NOMO-1 treated with DMSO at 0.1 percent for 48 hours (cell line): ENCODE measurements around the gene SLC22A17.
"Not testable (repeated sequence)": the region's sequence is repeated elsewhere in the genome, so short reads cannot be mapped to it uniquely, and the experiment has no call there.

Experiments
- DNase-seq: peaks from one replicate; lab custom pipeline; 2025; ENCODE audit not compliant: unreplicated experiment; lab: John Stamatoyannopoulos, UW

The SLC22A17 gene

DNA sequence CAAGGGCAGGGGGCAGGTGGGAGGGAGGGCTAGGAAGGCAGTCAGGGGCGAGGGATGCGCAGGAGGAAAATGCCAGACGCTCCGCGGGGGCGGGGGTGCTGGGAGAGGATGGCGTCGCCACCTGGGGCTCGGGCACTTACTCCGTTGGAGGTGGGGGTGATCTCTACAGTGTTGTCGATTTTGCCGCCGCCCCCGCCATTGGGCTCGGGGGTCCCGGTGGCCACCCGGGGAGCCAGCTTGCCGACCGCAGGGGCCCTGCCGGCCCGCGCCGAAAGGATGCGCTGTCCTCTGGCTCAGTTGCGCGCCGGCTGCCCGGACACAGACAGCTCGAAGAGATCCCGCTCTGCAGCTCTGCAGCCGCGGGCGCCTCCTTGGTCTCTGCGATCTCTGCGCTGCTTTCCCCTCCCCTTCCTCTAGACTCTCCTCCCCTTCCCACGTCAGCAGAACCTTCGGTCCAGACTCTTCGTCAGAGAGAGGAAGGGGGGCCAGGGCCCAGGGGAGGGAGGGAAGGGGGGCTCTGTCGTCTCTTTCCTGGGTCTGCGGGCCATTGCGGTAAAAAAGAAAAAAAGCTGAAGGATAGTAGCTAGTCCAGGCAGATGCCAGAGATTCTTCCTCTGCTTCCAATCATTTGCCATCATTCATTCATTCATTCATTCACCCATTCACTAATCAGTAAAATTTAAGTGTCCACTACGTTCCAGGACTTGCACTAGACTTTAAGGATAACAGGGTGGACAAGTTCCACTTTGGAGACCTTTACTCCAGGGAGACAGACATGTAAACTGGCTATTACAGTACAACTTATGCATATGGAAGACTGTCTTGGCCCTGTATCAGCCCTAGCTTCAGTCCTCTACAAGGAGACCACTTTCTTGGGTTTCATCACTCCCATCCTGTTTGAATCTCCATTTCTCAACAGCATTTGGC, at the start of gene SLC22A17:
Gene SLC22A17, minus strand, starts transcription at position 382 of the 927 bp plus-strand sequence.
- DNase-seq: peak; percentile 13

DNA sequence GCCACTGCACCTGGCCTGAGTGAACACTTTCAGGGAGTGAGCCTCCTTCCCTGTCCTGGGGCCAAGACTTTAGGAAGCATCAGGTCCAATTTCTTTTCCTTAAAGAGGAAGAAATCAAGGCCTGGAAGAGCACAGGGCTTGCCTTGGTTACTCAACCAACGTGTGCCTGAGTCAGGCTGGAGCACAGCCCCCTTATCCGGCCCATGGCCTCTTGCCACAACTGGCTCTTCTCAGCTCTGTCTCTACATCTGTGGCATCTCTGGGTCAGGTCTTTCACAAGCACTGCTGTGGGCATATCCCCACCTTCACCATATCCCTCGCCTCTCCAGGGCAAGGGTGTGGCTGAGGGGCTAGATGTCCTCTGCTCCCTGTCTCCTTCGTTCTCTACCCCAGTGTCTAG, 48.6 kb upstream of the SLC22A17 start:
- DNase-seq: peak; percentile 9

DNA sequence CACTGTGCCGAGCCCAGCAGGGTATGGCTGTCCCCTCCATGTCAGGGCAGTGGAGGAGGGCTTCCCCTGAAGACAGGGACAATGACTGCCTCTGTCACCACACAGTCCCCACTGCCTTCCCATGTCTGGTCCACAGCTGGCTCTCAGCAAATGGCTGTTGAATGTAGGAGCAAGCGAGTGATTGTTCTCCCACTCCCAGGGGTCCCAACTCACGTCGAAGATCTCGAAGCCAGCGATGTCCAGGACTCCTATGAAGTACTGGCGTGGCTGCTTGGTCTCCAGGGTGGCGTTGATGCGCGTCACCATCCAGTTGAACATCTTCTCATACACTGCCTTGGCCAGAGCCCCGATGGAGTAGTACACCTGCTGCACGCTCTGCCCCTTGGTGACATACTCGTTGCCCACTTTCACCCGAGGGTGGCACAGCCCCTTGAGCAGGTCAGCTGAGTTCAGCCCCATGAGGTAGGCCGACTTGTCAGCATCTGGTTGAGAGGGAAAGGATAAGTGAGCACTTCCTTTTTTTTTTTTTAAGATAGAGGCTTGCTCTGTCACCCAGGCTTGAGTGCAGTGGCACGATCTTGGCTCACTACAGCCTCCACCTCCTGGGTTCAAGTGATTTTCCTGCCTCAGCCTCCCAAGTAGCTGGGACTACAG, 47.9 kb upstream of the SLC22A17 start:
- not testable (repeated sequence) for DNase-seq

DNA sequence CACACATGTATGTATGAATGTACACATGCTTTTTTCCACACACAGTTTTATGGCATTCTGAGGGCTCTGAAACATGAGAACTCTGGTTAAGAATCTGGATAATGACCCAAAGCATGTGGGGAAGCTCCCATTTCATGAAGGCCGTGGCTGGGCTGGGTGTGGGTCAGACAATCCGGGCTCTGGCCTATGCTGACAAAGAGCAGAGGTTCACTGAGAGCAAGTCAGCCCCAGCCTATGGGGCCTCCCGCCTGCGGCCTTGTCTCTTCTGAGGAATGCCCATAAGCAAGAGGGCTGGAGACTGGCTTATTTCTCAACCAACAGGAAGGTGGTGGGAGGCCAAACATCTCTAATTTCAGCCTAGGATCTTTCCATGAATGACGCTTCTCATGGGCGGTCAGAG, 46.9 kb upstream of the SLC22A17 start:
- no peak for DNase-seq

DNA sequence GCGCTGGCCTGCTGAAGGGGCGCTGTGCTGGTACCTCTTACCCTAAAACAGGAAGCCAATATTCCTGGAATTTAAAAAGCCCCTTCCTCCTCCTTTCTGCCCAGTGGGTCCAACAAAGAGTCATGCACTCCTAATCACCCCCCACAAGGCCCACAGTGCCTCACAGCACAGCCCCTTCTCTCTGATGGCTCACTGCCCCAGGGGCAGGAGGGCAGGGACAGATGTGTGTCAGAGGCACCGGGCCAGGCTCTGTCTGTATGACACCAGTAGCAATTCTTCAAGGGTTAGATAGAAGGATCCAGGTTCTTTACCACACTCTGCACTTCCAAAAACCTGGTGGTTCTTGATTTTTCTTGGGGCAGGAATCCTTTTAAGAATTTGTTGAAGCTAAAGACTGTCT, 46.4 kb upstream of the SLC22A17 start:
- DNase-seq: no peak

DNA sequence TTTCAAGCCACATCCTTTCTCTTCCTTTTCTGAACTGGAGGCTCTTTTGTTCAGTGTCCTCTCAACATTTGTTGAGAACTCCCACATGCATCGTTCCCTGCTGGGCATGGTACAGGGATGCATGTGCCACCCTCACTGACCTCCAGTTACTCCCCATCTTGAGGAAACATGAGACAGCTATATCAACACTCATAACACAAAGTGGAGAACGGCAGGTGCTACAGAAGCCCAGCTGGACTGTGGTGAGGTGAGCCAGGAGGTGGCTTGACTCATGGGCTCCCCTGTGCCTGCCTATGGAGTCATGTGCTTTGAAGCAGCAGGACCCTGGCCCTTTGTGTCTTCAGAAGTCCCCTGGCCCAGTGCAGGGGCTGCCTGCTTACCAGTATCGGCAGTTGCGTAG, 45.7 kb upstream of the SLC22A17 start:
- no peak for DNase-seq

DNA sequence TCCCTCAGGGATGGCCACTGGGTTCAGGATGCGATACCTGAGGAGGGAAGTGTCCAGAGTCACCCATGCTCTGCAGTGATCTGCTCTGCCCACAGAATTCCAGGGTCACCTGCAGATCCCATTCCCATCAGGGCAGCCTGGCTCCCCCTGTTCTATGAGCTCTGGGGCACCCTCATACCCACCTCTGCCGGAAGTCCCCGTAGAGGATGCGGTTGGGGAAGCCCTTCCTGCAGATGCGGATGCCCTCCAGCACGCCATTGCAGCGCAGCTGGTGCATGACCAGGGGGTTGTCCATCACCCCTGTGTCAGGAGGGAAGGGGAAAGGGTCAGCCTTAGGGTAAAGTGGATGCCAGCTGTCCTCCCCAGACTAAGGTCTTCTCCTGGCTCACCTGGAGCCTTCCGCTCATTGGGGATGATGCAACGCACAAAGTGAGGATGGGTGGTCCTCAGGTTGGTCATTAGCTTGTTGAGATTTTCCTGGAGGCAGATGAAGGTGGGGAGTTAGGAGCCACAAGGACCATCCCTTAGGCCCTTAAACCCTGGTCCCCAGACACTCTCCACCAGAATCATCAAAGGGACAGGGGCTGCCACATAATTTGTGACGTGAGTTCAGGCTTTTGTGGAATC, 44.2 kb upstream of the SLC22A17 start:
- DNase-seq: no peak

DNA sequence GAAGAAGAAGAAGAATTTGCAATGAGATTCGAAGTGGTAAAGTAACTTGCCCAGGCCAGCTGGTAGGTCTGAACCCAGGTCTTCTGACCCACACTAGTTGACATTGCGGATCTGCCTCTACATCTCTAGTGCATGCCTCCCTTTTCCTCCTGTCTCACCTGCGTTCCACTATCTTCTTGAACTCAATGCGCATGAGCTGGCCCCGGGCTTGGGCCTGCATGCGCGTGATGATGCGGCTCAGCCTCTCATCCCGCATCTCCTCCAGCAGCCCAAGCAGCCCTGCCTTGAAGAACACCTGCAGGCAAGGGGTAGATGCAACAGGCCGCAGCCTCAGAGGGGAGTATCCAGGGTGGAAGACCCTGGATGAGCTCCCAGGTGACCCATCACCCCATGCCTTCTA, 43.4 kb upstream of the SLC22A17 start:
- DNase-seq: no peak

DNA sequence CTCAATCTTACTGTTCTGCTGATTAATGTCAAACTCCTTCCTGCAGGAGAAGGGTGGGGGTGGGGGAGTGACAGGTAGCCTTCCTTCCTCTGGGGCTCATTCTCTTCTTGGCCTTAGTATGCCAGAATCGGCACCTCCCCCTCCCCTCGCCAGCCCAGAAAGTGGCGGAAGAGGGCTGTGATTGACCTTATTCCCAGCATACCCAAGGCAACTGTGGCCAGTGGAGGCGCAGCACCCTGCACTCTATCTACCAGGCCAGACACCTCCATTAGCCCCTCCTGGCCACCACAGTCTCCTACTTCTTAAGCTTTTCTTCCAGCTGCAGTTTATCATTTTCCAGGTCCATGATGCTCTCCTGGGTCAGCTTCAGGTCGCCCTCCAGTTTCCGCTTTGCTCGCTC, 39.9 kb upstream of the SLC22A17 start:
- no peak for DNase-seq

DNA sequence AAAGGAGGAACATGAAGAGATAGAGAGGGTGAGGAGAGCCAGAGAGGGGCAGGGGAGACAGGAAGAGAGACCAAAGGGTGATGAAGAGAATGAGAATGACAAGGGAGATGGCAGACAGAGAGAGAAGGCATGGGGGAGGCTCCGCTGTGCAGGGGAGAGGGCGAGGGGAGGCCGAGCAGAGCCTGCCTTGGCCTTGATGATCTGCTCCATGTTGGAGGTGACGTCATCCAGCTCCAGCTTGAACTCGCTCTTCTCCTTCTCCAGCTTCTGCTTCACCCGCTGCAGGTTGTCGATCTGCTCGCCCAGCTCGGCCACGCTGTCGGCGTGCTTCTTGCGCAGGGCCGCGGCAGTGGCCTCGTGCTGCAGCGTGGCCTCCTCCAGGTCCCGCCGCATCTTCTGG, 37.2 kb upstream of the SLC22A17 start:
- DNase-seq: not testable (repeated sequence)

DNA sequence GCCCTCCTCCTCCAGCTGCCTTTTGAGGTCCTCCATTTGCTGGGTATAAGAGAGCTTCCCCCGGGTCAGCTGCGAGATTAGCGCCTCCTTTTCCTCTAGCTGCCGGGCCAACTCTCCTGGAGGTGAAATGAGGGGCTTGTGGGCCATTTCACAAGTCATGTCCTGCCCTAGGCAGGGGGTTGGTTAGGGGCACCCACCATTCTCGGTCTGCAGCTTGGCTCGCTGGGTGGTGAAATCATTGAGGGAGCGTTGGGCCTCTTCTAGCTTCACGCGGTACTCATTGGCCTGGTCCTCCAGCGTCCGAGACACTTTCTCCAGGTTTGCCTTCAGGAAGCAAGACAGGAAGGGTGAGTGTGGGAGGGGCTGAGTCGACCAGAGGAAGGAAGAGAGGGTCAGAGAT, 36.7 kb upstream of the SLC22A17 start:
- DNase-seq: no peak

DNA sequence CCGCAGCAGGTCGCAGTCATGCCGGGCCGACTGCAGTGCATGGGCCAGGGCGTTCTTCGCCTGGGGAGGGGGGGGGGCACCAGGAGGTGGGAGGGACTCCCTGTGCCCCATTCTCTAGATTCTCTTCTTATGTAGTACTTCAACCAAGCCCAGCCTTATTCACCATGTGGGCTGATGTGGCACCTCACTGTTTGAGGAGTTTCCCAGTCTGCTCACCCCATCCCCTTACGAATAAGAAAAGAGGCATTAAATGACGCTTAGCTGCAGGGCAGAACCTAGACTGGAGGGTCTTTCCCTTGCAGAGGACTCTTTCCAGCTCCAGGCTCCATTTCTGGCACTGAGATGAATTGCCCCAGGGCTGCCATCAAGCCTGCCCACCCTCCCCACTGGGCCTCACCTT, 36.3 kb upstream of the SLC22A17 start:
- no peak for DNase-seq

DNA sequence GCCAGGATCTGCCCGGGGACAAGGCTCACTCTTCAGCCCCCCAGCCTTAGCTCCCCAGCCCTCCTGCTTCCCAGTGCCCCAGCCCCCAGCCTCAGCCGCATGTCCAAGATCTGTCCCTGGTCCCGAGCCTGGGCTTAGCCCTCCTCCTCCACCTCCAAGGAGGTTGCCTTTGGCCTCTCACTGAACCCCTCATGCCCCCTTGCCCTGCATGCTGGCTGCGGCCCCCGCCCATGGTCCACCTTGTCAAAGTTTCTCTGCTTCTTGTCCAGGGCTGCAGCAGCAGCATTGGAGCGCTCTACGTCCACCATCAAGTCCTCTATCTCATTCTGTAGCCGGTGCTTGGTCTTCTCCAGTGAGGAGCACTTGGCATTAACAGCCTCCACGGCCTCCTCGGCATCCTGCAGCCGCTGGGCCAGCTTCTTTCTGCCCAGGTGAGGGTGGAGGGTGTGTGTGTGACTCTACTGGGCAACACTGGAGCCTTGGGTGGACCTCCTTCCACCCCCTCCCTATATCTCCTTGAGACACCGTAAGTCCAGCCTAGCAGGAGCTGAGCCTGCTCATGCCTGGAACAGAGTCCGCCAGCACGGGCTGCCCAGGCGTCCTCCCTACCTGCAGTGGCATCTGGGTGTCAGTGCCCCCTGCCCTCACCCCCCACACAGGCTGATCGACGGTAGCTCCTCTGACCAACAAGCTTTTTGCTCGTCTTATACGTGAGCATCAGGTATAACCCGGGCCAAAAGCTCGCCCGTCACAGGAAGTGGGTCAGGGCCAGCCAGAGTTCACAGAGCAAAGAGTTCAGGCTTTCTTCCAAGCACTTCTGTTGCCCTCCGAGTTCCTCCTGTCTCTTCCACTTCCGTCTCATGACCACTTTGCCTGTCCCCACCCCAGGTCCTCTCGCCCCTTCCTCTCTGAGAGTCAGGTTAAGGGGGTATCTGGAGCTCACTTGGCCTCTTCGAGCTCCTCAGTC, 35.5 kb upstream of the SLC22A17 start:
- DNase-seq: no peak

DNA sequence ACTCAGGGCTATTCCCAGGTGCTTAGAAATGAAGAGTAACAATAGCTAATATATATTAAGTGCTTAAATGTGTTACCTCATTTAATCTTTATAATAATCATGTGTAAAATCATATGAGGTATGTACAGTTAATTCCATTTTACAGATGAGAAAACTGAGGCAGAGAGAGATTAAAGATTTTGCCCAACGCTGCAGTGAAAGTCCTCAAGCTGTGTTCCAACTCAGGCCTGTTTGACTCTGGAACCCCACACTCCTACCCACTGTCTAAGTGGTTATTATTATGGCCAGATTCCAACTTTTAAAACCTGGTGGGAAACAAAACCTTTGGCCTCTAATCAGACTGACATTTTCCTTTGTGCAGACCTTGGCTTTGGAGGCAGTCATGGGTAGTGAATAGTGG, 34.3 kb upstream of the SLC22A17 start:
- DNase-seq: no peak

DNA sequence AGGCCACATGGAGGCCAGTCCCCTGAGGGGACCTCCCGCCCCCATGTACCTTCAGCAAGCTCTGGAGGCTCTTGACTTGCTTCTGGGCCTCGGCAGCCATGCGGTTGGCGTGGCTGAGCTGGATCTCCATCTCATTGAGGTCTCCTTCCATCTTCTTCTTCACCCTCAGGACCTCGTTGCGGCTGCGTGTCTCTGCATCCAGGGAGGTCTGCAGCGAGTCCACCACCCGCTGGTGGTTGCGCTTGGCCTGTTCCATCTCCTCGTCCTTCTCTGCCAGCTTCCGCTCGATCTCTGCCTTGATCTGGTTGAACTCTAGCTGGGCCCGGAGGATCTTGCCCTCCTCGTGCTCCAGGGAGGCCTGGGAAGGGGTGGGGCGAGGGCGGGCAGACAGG, 33.6 kb upstream of the SLC22A17 start:
- not testable (repeated sequence) for DNase-seq

DNA sequence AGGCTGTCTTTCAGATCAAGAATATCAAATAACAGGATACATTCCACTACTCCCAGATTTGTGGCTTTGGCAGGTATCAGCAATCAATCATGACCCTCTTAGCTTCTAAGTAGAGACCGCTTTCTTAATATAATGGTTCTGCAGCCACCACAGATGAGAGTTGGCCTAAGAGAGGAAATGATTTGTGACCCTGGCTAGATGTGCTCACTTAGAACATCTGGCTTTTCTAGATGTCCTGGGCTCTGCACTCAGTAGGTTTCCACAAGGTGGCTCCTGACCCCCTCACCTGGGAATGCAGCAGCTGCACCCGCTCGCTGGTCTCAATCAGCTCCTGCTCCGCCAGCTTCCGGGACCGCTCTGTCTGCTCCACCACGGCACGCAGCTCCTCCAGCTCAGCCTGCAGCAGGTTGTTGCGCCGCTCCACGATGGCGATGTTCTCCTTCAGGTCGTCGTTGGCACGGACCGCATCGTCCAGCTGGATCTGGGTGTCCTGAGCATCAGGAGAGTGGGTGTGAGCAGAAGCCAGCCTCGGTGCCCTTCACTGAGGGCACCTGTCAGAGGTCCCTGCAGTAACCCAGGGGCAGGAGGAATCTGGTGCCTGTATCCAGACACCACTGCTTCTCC, 33.1 kb upstream of the SLC22A17 start:
- no peak for DNase-seq

DNA sequence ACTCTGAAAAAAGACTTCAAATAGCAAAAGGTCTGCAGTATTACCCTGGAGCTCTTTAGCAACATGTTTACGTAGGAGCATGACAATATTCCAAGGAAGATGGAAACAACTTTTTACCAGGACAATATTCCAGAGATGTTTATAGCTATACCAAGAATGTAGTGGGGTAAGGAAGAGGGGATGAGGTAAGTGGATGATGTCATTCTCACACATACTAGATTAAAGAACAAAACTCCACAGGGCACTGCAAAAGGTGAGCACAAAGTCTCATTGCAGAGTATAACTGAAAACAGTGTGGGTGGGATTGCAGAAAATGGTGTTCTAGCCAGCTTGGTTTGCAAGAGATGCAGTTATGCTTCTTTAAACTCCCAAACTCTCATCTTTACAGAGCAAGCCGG, 32.6 kb upstream of the SLC22A17 start:
- no peak for DNase-seq

DNA sequence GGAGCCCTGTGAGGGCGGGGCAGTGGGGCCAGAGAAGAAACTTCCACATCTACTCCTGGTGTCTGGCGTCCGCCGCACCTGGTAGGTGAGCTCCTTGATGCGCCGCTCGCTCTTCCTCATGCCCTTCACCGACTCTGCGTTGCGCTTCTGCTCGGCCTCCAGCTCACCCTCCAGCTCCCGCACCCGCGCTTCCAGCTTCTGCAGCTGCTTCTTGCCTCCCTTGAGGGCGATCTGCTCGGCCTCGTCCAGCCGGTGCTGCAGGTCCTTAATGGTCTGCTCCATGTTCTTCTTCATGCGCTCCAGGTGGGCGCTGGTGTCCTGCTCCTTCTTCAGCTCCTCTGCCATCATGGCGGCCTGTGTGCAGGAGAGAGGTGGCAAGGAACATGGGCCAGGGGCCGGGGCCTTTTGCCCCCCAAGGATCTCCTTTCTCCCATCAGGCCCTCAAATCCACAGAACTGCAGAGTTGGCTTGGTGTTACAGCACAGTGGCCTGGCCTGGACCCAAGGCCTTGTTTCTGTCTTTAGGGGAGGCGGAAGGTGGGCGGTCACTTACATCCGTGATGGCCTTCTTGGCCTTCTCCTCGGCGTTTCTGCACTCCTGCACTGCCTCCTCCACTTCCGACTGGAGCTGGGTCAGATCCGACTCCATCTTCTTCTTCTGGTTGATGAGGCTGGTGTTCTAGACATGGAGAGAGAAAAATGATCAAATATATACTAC, 31.8 kb upstream of the SLC22A17 start:
- DNase-seq: no peak

DNA sequence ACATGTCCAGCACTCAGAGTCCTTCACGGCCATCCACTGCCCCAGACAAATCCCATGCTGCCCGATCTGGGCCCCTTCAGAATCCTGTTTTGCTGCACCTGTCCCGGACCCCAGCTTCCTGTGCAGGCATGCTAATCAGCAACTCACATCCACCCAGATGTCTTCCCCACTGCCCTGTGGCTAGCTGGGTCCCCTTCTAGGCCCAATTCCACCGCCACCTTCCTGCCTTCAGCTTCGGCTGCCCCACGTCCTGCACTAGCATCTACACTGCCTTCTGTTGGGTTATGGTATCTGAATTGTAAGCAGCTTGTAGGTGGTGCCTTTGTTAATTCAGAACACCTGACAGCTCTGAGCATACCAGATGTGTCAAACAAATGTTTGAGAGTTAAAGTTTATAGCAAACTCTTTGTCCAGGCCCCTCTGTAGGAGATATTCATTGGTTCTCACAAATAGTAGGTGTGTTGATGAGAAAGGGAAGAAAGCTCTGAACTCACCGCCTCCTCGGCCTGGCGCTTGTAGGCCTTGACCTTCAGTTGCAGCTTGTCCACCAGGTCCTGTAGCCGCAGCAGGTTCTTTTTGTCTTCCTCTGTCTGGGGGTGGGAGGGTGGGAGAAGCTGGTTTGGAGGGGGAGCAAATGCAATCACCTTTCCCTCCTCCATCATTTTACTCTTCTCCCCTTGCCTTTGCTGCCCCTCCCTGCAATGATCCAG, 30.2 kb upstream of the SLC22A17 start:
- no peak for DNase-seq
